ENCODE data around the gene FAAH.

The FAAH gene

DNA sequence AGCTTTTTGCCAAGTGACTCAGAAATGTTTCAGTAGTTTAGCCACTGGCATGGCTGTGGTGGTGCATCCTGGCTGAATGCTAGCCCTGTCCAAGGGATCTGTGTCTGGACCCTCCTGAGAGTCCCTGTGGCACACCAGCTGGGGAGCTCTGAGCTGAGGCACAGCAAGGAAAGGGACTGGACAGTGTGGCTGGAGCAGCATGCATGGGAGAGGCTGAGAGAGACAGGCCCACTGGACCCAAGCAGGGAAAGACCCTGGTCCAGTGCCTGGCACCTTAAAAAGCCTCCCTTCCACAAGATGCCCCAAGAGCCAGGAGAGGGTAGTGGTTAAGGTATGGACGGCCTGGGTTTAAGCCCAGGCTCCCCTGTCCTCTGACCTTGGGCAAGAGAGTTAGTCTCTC is 35.3 kb downstream of the FAAH start:
- no peak for TF ChIP-seq TAF1 (IDR thresholded peaks at IDR 0.05; ENCODE audit: low read depth)

DNA sequence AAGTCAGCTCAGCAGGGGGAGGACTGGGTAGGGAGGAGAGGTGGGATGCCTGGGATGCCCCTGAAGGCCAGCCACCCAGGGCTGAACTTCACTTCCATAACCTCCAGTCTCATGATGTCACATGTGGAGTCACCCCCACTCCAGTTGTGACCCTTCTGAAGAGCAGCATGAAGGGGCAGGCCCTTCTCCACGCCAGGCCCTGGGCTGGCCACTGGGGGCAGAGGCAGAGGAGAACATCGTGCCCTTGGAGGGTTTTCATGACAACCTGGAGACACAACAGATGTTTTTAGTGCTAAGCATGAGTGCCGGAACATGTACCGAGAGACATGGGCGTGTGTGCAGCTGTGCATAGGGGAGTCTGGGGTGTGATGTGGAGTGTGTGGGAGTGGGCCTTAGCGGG is 37.6 kb downstream of the FAAH start:
- TF ChIP-seq, protein P1, sequence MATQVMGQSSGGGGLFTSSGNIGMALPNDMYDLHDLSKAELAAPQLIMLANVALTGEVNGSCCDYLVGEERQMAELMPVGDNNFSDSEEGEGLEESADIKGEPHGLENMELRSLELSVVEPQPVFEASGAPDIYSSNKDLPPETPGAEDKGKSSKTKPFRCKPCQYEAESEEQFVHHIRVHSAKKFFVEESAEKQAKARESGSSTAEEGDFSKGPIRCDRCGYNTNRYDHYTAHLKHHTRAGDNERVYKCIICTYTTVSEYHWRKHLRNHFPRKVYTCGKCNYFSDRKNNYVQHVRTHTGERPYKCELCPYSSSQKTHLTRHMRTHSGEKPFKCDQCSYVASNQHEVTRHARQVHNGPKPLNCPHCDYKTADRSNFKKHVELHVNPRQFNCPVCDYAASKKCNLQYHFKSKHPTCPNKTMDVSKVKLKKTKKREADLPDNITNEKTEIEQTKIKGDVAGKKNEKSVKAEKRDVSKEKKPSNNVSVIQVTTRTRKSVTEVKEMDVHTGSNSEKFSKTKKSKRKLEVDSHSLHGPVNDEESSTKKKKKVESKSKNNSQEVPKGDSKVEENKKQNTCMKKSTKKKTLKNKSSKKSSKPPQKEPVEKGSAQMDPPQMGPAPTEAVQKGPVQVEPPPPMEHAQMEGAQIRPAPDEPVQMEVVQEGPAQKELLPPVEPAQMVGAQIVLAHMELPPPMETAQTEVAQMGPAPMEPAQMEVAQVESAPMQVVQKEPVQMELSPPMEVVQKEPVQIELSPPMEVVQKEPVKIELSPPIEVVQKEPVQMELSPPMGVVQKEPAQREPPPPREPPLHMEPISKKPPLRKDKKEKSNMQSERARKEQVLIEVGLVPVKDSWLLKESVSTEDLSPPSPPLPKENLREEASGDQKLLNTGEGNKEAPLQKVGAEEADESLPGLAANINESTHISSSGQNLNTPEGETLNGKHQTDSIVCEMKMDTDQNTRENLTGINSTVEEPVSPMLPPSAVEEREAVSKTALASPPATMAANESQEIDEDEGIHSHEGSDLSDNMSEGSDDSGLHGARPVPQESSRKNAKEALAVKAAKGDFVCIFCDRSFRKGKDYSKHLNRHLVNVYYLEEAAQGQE (IDR thresholded peaks at IDR 0.05; ENCODE audit: low read depth) = no peak
- TF ChIP-seq NFIC (IDR thresholded peaks at IDR 0.05) = no peak

DNA sequence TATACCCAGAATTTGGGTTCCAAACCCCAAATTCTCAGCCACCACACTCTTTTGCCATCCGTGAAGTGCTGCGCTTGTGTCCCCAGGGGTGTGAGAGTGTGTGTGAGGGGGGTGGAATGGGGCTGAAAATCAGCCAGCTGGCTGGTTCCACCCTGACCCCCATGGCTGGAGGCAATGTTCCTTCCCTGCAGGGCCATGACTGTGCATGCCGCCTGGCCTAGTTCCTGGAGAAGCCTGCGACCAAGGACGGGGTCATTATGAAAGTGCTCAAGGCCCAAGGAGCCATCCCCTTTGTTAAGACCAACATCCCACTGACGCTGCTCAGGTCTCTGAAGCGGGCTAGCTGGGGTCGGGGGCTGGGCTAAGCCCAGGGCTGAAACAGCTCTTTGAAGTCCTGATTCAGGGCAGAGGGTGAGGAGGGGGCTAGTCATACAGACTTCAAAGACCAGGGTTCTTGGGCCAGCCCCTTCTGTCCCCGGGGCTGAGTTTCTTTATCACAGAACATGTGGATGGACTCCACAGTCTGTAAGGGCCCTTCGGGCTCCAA is 38.7 kb downstream of the FAAH start:
- TF ChIP-seq CEBPB (IDR thresholded peaks at IDR 0.05) (no peak), YY1 (IDR thresholded peaks at IDR 0.05; ENCODE audit: low read depth) (no peak), TEAD4 (IDR thresholded peaks at IDR 0.05) (no peak), TAF1 (IDR thresholded peaks at IDR 0.05; ENCODE audit: low read depth) (no peak), RAD21 (IDR thresholded peaks at IDR 0.05; ENCODE audit: low read depth) (no peak), TCF12 (IDR thresholded peaks at IDR 0.05; ENCODE audit: low read depth) (no peak), EGR1 (IDR thresholded peaks at IDR 0.05) (no peak), EP300 (IDR thresholded peaks at IDR 0.05; ENCODE audit: borderline replicate concordance) (no peak), NFIC (IDR thresholded peaks at IDR 0.05) (no peak), FOXM1 (IDR thresholded peaks at IDR 0.05; ENCODE audit: borderline replicate concordance, low read depth) (no peak), CREB1 (IDR thresholded peaks at IDR 0.05; ENCODE audit: low read depth) (no peak), ZBTB7A (IDR thresholded peaks at IDR 0.05; ENCODE audit: low read depth) (no peak)
- TF ChIP-seq, protein P2, sequence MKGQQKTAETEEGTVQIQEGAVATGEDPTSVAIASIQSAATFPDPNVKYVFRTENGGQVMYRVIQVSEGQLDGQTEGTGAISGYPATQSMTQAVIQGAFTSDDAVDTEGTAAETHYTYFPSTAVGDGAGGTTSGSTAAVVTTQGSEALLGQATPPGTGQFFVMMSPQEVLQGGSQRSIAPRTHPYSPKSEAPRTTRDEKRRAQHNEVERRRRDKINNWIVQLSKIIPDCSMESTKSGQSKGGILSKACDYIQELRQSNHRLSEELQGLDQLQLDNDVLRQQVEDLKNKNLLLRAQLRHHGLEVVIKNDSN (IDR thresholded peaks at IDR 0.05) = no peak
- TF ChIP-seq, protein P1 (IDR thresholded peaks at IDR 0.05; ENCODE audit: low read depth) = no peak
- TF ChIP-seq, protein P3, sequence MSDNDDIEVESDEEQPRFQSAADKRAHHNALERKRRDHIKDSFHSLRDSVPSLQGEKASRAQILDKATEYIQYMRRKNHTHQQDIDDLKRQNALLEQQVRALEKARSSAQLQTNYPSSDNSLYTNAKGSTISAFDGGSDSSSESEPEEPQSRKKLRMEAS (IDR thresholded peaks at IDR 0.05) = no peak

DNA sequence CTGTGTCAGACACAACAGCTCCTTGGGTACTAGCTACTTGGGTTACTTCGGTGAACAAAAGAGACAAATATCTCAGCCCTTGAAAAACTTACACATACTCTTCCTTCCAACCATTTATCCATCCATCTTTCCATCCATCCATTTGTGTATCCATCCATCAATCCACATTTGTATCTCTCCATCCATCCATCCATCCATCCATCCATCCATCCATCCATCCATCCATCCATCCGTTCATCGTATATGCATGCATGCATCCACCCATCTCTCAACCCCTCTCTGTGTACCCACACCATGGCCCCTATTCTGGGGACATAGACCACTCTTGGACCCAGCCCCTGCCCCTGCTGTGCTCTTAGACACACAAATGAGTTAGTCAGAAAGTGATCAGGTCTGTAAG is 40.2 kb downstream of the FAAH start:
- no peak for TF ChIP-seq EP300 (IDR thresholded peaks at IDR 0.05; ENCODE audit: borderline replicate concordance)
- TF ChIP-seq TAF1 (IDR thresholded peaks at IDR 0.05; ENCODE audit: low read depth) = no peak
- TF ChIP-seq, protein P1 (IDR thresholded peaks at IDR 0.05; ENCODE audit: low read depth) = no peak
- TF ChIP-seq, protein P3 (IDR thresholded peaks at IDR 0.05) = no peak
- TF ChIP-seq CREB1 (IDR thresholded peaks at IDR 0.05; ENCODE audit: low read depth) = no peak
- no peak for TF ChIP-seq YY1 (IDR thresholded peaks at IDR 0.05; ENCODE audit: low read depth)
- no peak for TF ChIP-seq FOXM1 (IDR thresholded peaks at IDR 0.05; ENCODE audit: borderline replicate concordance, low read depth)
- TF ChIP-seq ZBTB7A (IDR thresholded peaks at IDR 0.05; ENCODE audit: low read depth) = no peak
- no peak for TF ChIP-seq EGR1 (IDR thresholded peaks at IDR 0.05)
- TF ChIP-seq, protein P2 (IDR thresholded peaks at IDR 0.05) = no peak
- no peak for TF ChIP-seq TEAD4 (IDR thresholded peaks at IDR 0.05)
- TF ChIP-seq CEBPB (IDR thresholded peaks at IDR 0.05) = no peak
- TF ChIP-seq TCF12 (IDR thresholded peaks at IDR 0.05; ENCODE audit: low read depth) = no peak
- TF ChIP-seq NFIC (IDR thresholded peaks at IDR 0.05) = no peak
- no peak for TF ChIP-seq RAD21 (IDR thresholded peaks at IDR 0.05; ENCODE audit: low read depth)

DNA sequence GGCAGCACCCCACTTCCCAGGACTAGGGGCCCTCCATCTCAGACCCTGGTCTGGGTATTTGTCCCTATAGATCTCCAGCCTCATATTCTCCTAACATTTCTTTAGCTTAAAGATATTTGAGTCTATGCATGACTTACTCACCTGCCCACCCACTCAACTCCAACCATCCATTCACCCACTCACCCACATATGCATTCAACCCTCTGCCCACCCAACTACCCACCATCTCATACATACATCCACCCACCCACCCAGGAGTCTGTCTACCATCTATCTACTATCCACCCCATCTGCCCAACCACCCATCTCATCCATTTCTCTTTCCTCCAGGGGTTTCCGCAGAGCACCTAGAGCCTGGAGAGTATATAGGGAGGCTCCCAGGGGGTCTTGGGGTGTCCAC is 42.7 kb downstream of the FAAH start:
- TF ChIP-seq TEAD4 (IDR thresholded peaks at IDR 0.05) (no peak), CREB1 (IDR thresholded peaks at IDR 0.05; ENCODE audit: low read depth) (no peak), TCF12 (IDR thresholded peaks at IDR 0.05; ENCODE audit: low read depth) (no peak), EP300 (IDR thresholded peaks at IDR 0.05; ENCODE audit: borderline replicate concordance) (no peak)
- TF ChIP-seq, protein P3 (IDR thresholded peaks at IDR 0.05) = no peak
